Measurements from ENCODE around the gene CCDC182. TPM values are rescaled to one million over a fixed set of nuclear protein-coding genes. Genes with fewer than 3 reads are reported as not detected.

Gene CCDC182
- total and polyA plus RNA-seq, 2 experiments from 2014 or later = not detected

DNA sequence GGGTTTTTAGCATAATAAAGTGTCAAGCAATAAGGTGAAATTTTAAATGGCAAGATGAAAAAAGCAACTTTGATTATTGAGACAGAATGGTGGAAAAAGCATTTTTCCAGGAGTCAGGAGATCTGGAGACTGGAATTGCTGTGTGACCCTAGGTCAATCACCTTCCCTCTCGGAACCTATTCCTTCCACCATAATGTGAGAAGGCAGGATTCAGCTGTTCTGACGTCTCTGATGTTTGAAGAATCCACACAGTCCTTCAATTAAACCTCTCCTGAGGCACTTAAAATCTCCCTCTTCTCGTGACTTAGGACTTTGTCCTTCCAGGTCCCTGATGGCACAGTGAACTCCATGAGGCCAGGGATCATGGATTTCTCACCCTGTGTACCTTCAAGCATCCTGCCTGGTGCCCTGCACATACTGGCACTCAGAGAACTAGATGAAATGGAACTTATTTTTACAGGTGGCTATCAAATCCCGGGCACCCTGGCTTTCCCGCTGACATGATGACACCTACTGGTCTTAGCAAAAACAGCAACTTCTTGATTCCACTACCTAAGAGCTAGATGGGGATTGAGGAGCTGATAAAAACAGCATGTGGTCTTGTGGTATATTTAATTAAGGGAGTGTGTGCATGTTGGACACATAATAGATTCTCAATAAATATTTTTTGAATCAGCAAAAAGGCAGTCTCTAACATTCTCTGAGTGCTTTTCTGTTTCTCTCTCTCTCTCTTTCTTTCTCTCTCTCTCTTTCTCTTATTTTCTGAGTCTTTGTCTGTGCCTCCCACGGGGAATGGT lies 2.3 kb upstream of the CCDC182 start:
- H3K27me3 Mint-ChIP-seq (ENCODE audit: insufficient read depth, low read depth, poor library complexity) = peaks cover 3% of the 10 kb centered on the region
- DNase-seq (ENCODE audit: low spot score) = peak; percentile 84

DNA sequence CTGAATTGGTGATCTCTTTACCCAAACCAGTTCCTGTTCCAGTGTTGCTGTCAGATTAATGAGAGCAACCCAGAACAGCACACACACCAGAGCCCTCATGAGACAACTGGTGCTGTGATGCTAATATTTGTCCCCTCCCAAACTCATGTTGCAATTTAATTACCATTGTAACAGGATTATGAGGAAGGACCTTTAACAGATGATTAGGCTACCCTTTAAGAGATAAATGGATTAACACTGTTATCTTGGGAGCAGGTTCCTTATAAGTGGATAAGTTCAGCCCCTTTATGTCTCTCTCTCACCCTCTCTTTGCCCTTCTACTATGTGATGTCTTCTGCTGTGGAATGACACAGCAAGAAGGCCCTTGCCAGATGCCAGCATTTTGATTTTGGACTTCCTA lies 1.1 kb upstream of the CCDC182 start:
- no peak overlapping the region for H3K27ac ChIP-seq (ENCODE audit: low read depth)
- TF ChIP-seq, protein P1, sequence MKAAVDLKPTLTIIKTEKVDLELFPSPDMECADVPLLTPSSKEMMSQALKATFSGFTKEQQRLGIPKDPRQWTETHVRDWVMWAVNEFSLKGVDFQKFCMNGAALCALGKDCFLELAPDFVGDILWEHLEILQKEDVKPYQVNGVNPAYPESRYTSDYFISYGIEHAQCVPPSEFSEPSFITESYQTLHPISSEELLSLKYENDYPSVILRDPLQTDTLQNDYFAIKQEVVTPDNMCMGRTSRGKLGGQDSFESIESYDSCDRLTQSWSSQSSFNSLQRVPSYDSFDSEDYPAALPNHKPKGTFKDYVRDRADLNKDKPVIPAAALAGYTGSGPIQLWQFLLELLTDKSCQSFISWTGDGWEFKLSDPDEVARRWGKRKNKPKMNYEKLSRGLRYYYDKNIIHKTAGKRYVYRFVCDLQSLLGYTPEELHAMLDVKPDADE (IDR thresholded peaks at IDR 0.05) = no peak
- TF ChIP-seq ZNF114 (CRISPR knock-in tag; IDR thresholded peaks at IDR 0.05) (no peak), NANOG (IDR thresholded peaks at IDR 0.05; ENCODE audit: borderline replicate concordance) (no peak)
- DNase-seq (ENCODE audit: low spot score) (no peak), ATAC-seq (no peak)
- H3K27me3 Mint-ChIP-seq (ENCODE audit: insufficient read depth, low read depth, poor library complexity) = peaks cover 3% of the 10 kb centered on the region
- H3K9me2 ChIP-seq (ENCODE audit: insufficient read depth) = no peaks in the 10 kb centered on the region; the same call in 1 of the 2 replicates
- no peaks in the 10 kb centered on the region for H3K36me3 ChIP-seq (ENCODE audit: insufficient read depth)
- no peak overlapping the region for H3K4me2 ChIP-seq
- no peaks in the 10 kb centered on the region for H3K9me3 Mint-ChIP-seq
- H3K4me1 Mint-ChIP-seq = peaks cover 9% of the 10 kb centered on the region
- no peak overlapping the region for H3K27ac Mint-ChIP-seq
- H2AFZ ChIP-seq = no peak overlapping the region
- H3K36me3 Mint-ChIP-seq (ENCODE audit: low read depth) = no peaks in the 10 kb centered on the region
- no peaks in the 10 kb centered on the region for H3K27me3 ChIP-seq (ENCODE audit: insufficient read depth)
- no peaks in the 10 kb centered on the region for H3F3A ChIP-seq (replicated peaks; ENCODE audit: low read depth)
- H3K79me2 ChIP-seq (replicated peaks; ENCODE audit: insufficient read depth) = no peaks in the 10 kb centered on the region
- H3K4me3 ChIP-seq = no peak overlapping the region
- no peaks in the 10 kb centered on the region for H3K4me1 ChIP-seq (ENCODE audit: insufficient read depth)
- no peak overlapping the region for H3K4me3 Mint-ChIP-seq
- H4K20me1 ChIP-seq (replicated peaks; ENCODE audit: insufficient read depth) = no peaks in the 10 kb centered on the region

More for the DNA sequence above, 2.3 kb upstream of the CCDC182 start:
- no peaks in the 10 kb centered on the region for H3K36me3 ChIP-seq (ENCODE audit: insufficient read depth)
- no peak overlapping the region for H2AFZ ChIP-seq
- H3K4me1 ChIP-seq (ENCODE audit: insufficient read depth) = no peaks in the 10 kb centered on the region
- Mint-ChIP-seq H3K9me3 (no peaks in the 10 kb centered on the region), H3K36me3 (ENCODE audit: low read depth) (no peaks in the 10 kb centered on the region), H3K27ac (no peak overlapping the region), H3K4me1 (peaks cover 9% of the 10 kb centered on the region), H3K4me3 (no peak overlapping the region)
- H3K4me3 ChIP-seq = no peak overlapping the region
- no peak overlapping the region for H3K27ac ChIP-seq (ENCODE audit: low read depth)
- H3K9me2 ChIP-seq (ENCODE audit: insufficient read depth) = no peaks in the 10 kb centered on the region; the same call in 1 of the 2 replicates
- ATAC-seq = peak; percentile 81
- no peaks in the 10 kb centered on the region for H4K20me1 ChIP-seq (replicated peaks; ENCODE audit: insufficient read depth)
- no peak overlapping the region for H3K4me2 ChIP-seq
- no peaks in the 10 kb centered on the region for H3K27me3 ChIP-seq (ENCODE audit: insufficient read depth)
- TF ChIP-seq EZH2 (IDR thresholded peaks at IDR 0.05; ENCODE audit: low read depth, unreplicated experiment) = no peak
- TF ChIP-seq, protein P2, sequence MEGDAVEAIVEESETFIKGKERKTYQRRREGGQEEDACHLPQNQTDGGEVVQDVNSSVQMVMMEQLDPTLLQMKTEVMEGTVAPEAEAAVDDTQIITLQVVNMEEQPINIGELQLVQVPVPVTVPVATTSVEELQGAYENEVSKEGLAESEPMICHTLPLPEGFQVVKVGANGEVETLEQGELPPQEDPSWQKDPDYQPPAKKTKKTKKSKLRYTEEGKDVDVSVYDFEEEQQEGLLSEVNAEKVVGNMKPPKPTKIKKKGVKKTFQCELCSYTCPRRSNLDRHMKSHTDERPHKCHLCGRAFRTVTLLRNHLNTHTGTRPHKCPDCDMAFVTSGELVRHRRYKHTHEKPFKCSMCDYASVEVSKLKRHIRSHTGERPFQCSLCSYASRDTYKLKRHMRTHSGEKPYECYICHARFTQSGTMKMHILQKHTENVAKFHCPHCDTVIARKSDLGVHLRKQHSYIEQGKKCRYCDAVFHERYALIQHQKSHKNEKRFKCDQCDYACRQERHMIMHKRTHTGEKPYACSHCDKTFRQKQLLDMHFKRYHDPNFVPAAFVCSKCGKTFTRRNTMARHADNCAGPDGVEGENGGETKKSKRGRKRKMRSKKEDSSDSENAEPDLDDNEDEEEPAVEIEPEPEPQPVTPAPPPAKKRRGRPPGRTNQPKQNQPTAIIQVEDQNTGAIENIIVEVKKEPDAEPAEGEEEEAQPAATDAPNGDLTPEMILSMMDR (conservative IDR thresholded peaks at IDR 0.05; ENCODE audit: low read depth in 2 of 2) = peak; percentile 86
- H3F3A ChIP-seq (replicated peaks; ENCODE audit: low read depth) = no peaks in the 10 kb centered on the region
- H3K79me2 ChIP-seq (replicated peaks; ENCODE audit: insufficient read depth) = no peaks in the 10 kb centered on the region
